Activated CD4-positive, alpha-beta T cell treated with anti-CD3 and anti-CD28 coated beads for 36 hours (primary cell): ENCODE data around the gene KAT6B. TPM values are rescaled to one million over a fixed set of nuclear protein-coding genes. Genes with fewer than 3 reads are reported as not detected.

Source experiments
- ATAC-seq: fragments of 200-7000 bp; cut with Tn5 transposase; one replicate; pipeline ENCODE4 v1.10.0; 2021; ENCODE audit warnings: mild to moderate bottlenecking, moderate library complexity
- CTCF ChIA-PET: fragments of 350-600 bp; sonication (Branson Sonifier 250); formaldehyde crosslinking; loops from one replicate; lab custom pipeline; 2021; ENCODE audit warnings: antibody characterized with exemption; lab: Charles Lee
- POLR2A ChIA-PET: fragments of 350-600 bp; sonication (Branson Sonifier 250); formaldehyde crosslinking; loops from one replicate; lab custom pipeline; 2021; ENCODE audit warnings: antibody characterized with exemption, inconsistent platforms; lab: Charles Lee
- DNase-seq: peaks from one replicate; pipeline ENCODE4 v3.0.0-alpha.2; 2020
- H3K27ac Mint-ChIP-seq: one replicate; pipeline ENCODE4 v1.8.0; 2021; ENCODE audit warnings: mixed read lengths
- H3K27me3 Mint-ChIP-seq: one replicate; pipeline ENCODE4 v1.8.0; 2021; ENCODE audit warnings: mixed read lengths
- H3K36me3 Mint-ChIP-seq: one replicate; pipeline ENCODE4 v1.8.0; 2021; ENCODE audit warnings: low read depth, mixed read lengths
- H3K4me1 Mint-ChIP-seq: one replicate; pipeline ENCODE4 v1.8.0; 2021; ENCODE audit warnings: mixed read lengths
- H3K4me3 Mint-ChIP-seq: one replicate; pipeline ENCODE4 v1.8.0; 2021; ENCODE audit warnings: mild to moderate bottlenecking, moderate library complexity, mixed read lengths
- H3K9me3 Mint-ChIP-seq: one replicate; pipeline ENCODE4 v1.8.0; 2021; ENCODE audit warnings: low read depth, mixed read lengths
- intact Hi-C, 2 experiments: fragments of 100-400 bp; cut with DNase I in 1 of 2; cut with micrococcal nuclease in 1 of 2; formaldehyde crosslinking; loops; one replicate each; pipeline versions ENCODE4 v1.14.2 to v1.15.1; 2022 to 2024; cut with DNase I, micrococcal nuclease
- total RNA-seq, 2 experiments: library from RNA; stranded (reverse); gene quantifications; one replicate each; pipeline ENCODE4 v1.2.3, GENCODE V29; 2021

KAT6B gene
- total RNA-seq, 2 experiments from 2014 or later = 20.0 to 20.9 TPM

GRCh38 chr10:75037171-75038153 lies 211.1 kb downstream of the KAT6B start:
- Mint-ChIP-seq H3K27ac (peak overlapping the region; percentile 49), H3K36me3 (peaks cover 9% of the 10 kb centered on the region), H3K4me3 (no peak overlapping the region), H3K9me3 (no peaks in the 10 kb centered on the region), H3K27me3 (no peaks in the 10 kb centered on the region), H3K4me1 (peaks cover 76% of the 10 kb centered on the region)
- DNase-seq = no peak
- no peak for ATAC-seq
- ChIA-PET POLR2A (interaction anchor here (0.6 kb wide), 1 partner anchor 219 kb away, joined by 7 read pairs; no protein-coding TSS in a partner anchor), CTCF (interaction anchor here (0.6 to 3.1 kb wide), 3 partner anchors 16 to 142 kb away, joined by 3 to 10 read pairs (median 5); no protein-coding TSS in a partner anchor)
- intact Hi-C loops = no loop called here

- POLR2A ChIA-PET = no interaction called here
- Mint-ChIP-seq H3K27me3 (no peaks in the 10 kb centered on the region), H3K27ac (peak overlapping the region; percentile 49), H3K4me1 (peaks cover 76% of the 10 kb centered on the region), H3K36me3 (peaks cover 9% of the 10 kb centered on the region), H3K9me3 (no peaks in the 10 kb centered on the region), H3K4me3 (no peak overlapping the region)
- CTCF ChIA-PET = interaction anchor here (3.1 kb wide), 1 partner anchor 17 kb away, joined by 10 read pairs; no protein-coding TSS in a partner anchor
- intact Hi-C loops = no loop called here
- ATAC-seq = no peak
- DNase-seq = no peak
Measured at GRCh38 chr10:75038335-75038734, 211.9 kb downstream of the KAT6B start.

- intact Hi-C loops = loop anchor here in 1 of 2 experiments (10.0 kb wide), 1 partner anchor 194 kb away; the partner anchor contains the start of gene COMTD1
- peaks cover 68% of the 10 kb centered on the region for H3K4me1 Mint-ChIP-seq
- POLR2A ChIA-PET = no interaction called here
Measured at GRCh38 chr10:75040576-75040975, 214.2 kb downstream of the KAT6B start.

GRCh38 chr10:75042292-75042974 lies 216.0 kb downstream of the KAT6B start:
- intact Hi-C loops = loop anchor here (1.0 to 10.0 kb wide), 6 partner anchors 8 to 457 kb away; partner anchors contain the start of genes COMTD1 (in 2 of the 2), KAT6B (in 1 of the 2) and SAMD8 (in 1 of the 2)
- no peak overlapping the region for H3K4me3 Mint-ChIP-seq
- peak; percentile 82 for ATAC-seq

More at GRCh38 chr10:75040576-75040975, 214.2 kb downstream of the KAT6B start:
- ATAC-seq = no peak
- H3K27ac Mint-ChIP-seq = peak overlapping the region; percentile 45
- H3K4me3 Mint-ChIP-seq = no peak overlapping the region
- H3K9me3 Mint-ChIP-seq = no peaks in the 10 kb centered on the region
- CTCF ChIA-PET = interaction anchor here (0.7 to 1.1 kb wide), 3 partner anchors 8 to 190 kb away, joined by 3 read pairs; no protein-coding TSS in a partner anchor
- peaks cover 3% of the 10 kb centered on the region for H3K36me3 Mint-ChIP-seq
- DNase-seq = no peak
- H3K27me3 Mint-ChIP-seq = peaks cover 5% of the 10 kb centered on the region

GRCh38 chr10:75043256-75044131 lies 217.1 kb downstream of the KAT6B start:
- Mint-ChIP-seq H3K36me3 (no peaks in the 10 kb centered on the region), H3K9me3 (no peaks in the 10 kb centered on the region), H3K4me1 (peaks cover 46% of the 10 kb centered on the region), H3K27me3 (peaks cover 5% of the 10 kb centered on the region), H3K4me3 (peak overlapping the region; percentile 59), H3K27ac (peak overlapping the region; percentile 78)
- ATAC-seq (peak; percentile 52), DNase-seq (peak; percentile 78)
- intact Hi-C loops = loop anchor here (2.0 to 10.0 kb wide), 3 partner anchors 67 to 191 kb away; partner anchors contain the start of genes COMTD1 (in 2 of the 2) and SAMD8 (in 1 of the 2)
- ChIA-PET CTCF (interaction anchor here (0.6 to 1.2 kb wide), 4 partner anchors 8 to 872 kb away, joined by 3 read pairs; no protein-coding TSS in a partner anchor), POLR2A (interaction anchor here (0.6 kb wide), 1 partner anchor 188 kb away, joined by 3 read pairs; no protein-coding TSS in a partner anchor)

More at GRCh38 chr10:75042292-75042974, 216.0 kb downstream of the KAT6B start:
- H3K9me3 Mint-ChIP-seq = no peaks in the 10 kb centered on the region
- peaks cover 57% of the 10 kb centered on the region for H3K4me1 Mint-ChIP-seq
- ChIA-PET POLR2A (interaction anchor here (0.6 kb wide), 1 partner anchor 934 kb away, joined by 4 read pairs; no protein-coding TSS in a partner anchor), CTCF (interaction anchor here (0.6 to 1.2 kb wide), 5 partner anchors 9 to 871 kb away, joined by 3 to 6 read pairs (median 3); no protein-coding TSS in a partner anchor)
- DNase-seq = peak; percentile 28
- peak overlapping the region; percentile 80 for H3K27ac Mint-ChIP-seq
- no peaks in the 10 kb centered on the region for H3K36me3 Mint-ChIP-seq
- H3K27me3 Mint-ChIP-seq = peaks cover 5% of the 10 kb centered on the region

GRCh38 chr10:75048669-75049098 lies 222.3 kb downstream of the KAT6B start:
- Mint-ChIP-seq H3K9me3 (no peaks in the 10 kb centered on the region), H3K4me3 (no peak overlapping the region), H3K36me3 (no peaks in the 10 kb centered on the region), H3K4me1 (peaks cover 23% of the 10 kb centered on the region), H3K27ac (peak overlapping the region; percentile 26), H3K27me3 (peaks cover 5% of the 10 kb centered on the region)
- CTCF ChIA-PET = interaction anchor here (0.8 kb wide), 1 partner anchor 9 kb away, joined by 3 read pairs; no protein-coding TSS in a partner anchor
- DNase-seq = no peak
- peak; percentile 42 for ATAC-seq
- intact Hi-C loops = loop anchor here in 1 of 2 experiments (10.0 kb wide), 1 partner anchor 186 kb away; the partner anchor contains the start of gene COMTD1
- POLR2A ChIA-PET = interaction anchor here (0.6 kb wide), 1 partner anchor 76 kb away, joined by 3 read pairs; no protein-coding TSS in a partner anchor

GRCh38 chr10:75049316-75050148 lies 223.1 kb downstream of the KAT6B start:
- Mint-ChIP-seq H3K4me1 (peaks cover 15% of the 10 kb centered on the region), H3K4me3 (no peak overlapping the region), H3K36me3 (no peaks in the 10 kb centered on the region), H3K9me3 (no peaks in the 10 kb centered on the region), H3K27ac (peak overlapping the region; percentile 26), H3K27me3 (peaks cover under 1% of the 10 kb centered on the region)
- CTCF ChIA-PET = interaction anchor here (0.7 kb wide), 1 partner anchor 13 kb away, joined by 3 read pairs; no protein-coding TSS in a partner anchor
- no peak for ATAC-seq
- POLR2A ChIA-PET = no interaction called here
- DNase-seq = no peak
- intact Hi-C loops = loop anchor here in 1 of 2 experiments (10.0 kb wide), 1 partner anchor 185 kb away; the partner anchor contains the start of gene COMTD1

GRCh38 chr10:75050149-75050919 lies 223.9 kb downstream of the KAT6B start:
- Mint-ChIP-seq H3K9me3 (no peaks in the 10 kb centered on the region), H3K27me3 (no peaks in the 10 kb centered on the region), H3K27ac (no peak overlapping the region), H3K4me3 (no peak overlapping the region), H3K4me1 (peaks cover 11% of the 10 kb centered on the region), H3K36me3 (no peaks in the 10 kb centered on the region)
- DNase-seq (no peak), ATAC-seq (no peak)
- ChIA-PET CTCF (interaction anchor here (0.6 to 1.2 kb wide), 3 partner anchors 12 to 806 kb away, joined by 3 to 5 read pairs (median 3); no protein-coding TSS in a partner anchor), POLR2A (no interaction called here)
- intact Hi-C loops = no loop called here
